ENCODE results near the gene IMP4. TPM values are rescaled to one million over a fixed set of nuclear protein-coding genes. Genes with fewer than 3 reads are reported as not detected.

Gene IMP4
- total and polyA plus RNA-seq, 10 of the 15 experiments (the other 5 are each of a cell fraction or from before 2014, with no cell fraction given) = 41.4 to 242 (median 166) TPM

DNA sequence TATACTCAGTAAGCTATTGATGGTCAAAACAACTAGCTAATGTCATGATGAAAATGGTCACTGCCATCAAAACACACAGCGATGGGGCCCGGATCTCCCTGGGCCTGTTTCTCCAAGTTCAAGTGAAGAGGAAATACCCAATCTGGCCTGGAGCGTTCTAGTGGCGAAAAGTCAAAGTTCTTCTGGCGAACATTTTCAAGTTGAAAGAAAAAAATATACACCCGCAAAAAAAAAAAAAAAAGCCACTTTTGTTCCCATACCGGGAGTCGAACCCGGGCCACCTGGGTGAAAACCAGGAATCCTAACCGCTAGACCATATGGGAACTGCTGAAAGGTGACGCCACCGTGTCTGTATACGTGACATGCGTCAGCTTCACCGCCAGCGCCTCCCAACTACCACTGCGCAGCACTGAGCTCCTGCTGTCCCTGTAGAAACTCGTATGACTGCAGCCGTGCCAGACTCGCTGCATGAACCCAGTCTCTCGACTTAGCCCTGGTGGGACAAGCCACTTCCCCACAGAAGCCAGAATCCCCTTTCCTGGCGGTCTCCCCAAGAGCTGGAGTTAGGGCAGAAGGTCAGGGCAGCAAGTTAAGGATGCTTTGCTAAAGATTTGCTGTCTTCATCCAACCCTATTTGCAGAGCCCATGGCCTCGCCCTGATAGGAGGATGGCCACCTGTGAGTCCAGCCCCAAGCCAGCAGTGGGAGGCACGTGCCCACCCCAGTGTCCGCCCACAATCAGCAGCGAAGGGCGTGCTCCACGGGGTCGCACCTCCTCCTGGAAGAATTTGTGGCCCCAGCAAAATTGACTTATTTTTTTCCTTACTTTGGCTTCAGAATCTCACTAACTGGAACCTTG, 5.6 kb upstream of the IMP4 start (continued):
- TF ChIP-seq IKZF2 (IDR thresholded peaks at IDR 0.05) = peak; percentile 82 to 89
- peak; percentile 68 for TF ChIP-seq IKZF1 (conservative IDR thresholded peaks at IDR 0.05)
- TF ChIP-seq ZNF384 (IDR thresholded peaks at IDR 0.05; ENCODE audit: borderline replicate concordance, low read depth, low read length) = 0 out of 2 replicates have a peak, but pooled peaks have one; percentile 43
- TF ChIP-seq MEF2B (IDR thresholded peaks at IDR 0.05; ENCODE audit: partially characterized antibody, poor library complexity, severe bottlenecking) = peak; percentile 14
- TF ChIP-seq TBL1XR1 (IDR thresholded peaks at IDR 0.05; ENCODE audit: low read depth, low read length) = 0 out of 2 replicates have a peak, but pooled peaks have one; percentile 48
- TF ChIP-seq JUNB (IDR thresholded peaks at IDR 0.05) = no peak
- TF ChIP-seq NFYA (IDR thresholded peaks at IDR 0.05; ENCODE audit: borderline replicate concordance, low read depth, low read length) = no peak
- TF ChIP-seq SMARCA5 (IDR thresholded peaks at IDR 0.05) = peak; percentile 84
- TF ChIP-seq PAX5 (IDR thresholded peaks at IDR 0.05; ENCODE audit: borderline replicate concordance, low read depth, low read length) = 0 out of 2 replicates have a peak, but pooled peaks have one; percentile 14
- no peak for TF ChIP-seq ZBED1 (IDR thresholded peaks at IDR 0.05; ENCODE audit: borderline replicate concordance)
- TF ChIP-seq GABPA (IDR thresholded peaks at IDR 0.05; ENCODE audit: low read depth) = 0 out of 2 replicates have a peak, but pooled peaks have one; percentile 23
- 0 out of 2 replicates have a peak, but pooled peaks have one; percentile 21 for TF ChIP-seq CREB1 (IDR thresholded peaks at IDR 0.05; ENCODE audit: low read depth)
- no peak for TF ChIP-seq CBX5 (IDR thresholded peaks at IDR 0.05; ENCODE audit: low read depth)
- TF ChIP-seq BHLHE40 (IDR thresholded peaks at IDR 0.05; ENCODE audit: borderline replicate concordance in 1 of 2, low read depth in 2 of 2, low read length in 1 of 2) = peak; percentile 83 to 90
- peak; percentile 95 for TF ChIP-seq SREBF2 (IDR thresholded peaks at IDR 0.05; ENCODE audit: low read length)
- 0 out of 3 replicates have a peak, but pooled peaks have one; percentile 44 for TF ChIP-seq POU2F2 (IDR thresholded peaks at IDR 0.05; ENCODE audit: borderline replicate concordance, low read depth, low read length)
- TF ChIP-seq NFIC (IDR thresholded peaks at IDR 0.05; ENCODE audit: low read depth, low read length) = no peak
- TF ChIP-seq POLR2AphosphoS2 (IDR thresholded peaks at IDR 0.05; ENCODE audit: low read depth, low read length) = peak; percentile 75; the same call in 1 of the 2 replicates

All from GM12878 (cell line).